Activated naive CD4-positive, alpha-beta T cell (primary cell): ENCODE data around the gene THRB.

Source experiments
- DNase-seq, 4 experiments: peaks; one replicate each; lab custom pipeline; 2025; lab: John Stamatoyannopoulos, UW

Gene THRB

GRCh38 chr3:24494618-24495325 lies at the start of gene THRB:
TSS of gene THRB (minus strand) at chr3:24494850.
- no peak for DNase-seq

DNA sequence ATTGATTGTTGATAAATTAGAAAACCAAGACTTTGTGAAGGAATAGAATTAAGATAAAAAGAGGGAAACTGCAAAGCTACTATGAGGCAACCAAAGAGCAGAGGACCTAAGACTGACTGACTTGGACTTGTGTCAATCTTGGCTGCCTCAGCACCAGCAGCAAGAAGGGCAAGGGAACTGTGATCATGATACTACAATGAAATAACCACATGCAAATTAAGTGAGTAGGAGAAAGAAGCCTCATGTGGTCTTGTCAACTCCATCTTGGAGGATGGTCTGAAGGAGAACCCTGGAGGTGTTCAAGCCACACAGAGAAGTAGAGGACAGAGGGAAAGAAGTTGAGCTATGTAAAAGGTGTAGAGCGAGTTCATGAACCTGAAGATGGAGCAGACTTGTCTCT lies 47.3 kb upstream of the THRB start:
- DNase-seq = no peak

DNA sequence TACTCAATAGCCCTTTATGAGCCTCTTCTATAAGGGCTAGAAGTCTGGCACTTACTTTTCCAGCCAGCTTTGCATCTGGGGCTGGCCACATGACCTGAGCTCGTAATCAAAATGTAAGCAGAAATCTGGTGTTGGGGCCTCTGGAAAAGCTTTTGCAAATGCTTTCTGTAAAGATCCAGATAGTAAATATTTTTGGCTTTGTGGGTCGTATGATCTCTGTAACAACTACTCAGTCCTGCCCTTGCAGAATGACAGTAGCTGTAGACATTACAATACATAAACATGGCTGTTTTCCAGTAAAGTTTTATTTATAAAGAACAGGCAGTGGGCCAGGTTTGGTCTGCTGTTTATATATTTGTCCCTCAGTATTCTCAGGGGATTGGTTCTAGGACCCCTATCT lies 46.2 kb upstream of the THRB start:
- no peak for DNase-seq

DNA sequence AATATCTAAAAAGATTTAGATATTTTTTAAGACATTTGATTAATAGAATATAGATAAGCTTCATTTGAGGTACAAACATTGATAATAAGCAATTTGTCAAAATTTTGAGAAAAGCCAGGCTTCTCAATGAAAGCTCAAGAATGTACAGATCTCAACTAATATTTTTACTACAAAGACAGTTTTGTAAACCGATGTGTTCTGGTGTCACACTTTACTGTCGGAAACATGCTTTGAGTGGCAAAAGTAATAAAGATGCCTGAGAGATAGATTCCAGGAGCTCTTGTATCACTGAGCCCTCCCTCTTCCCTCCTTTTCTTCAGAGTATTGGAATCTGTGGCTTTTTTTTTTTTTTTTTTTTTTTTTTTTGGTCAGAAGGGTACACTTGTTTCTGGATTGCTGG lies 45.0 kb upstream of the THRB start:
- DNase-seq = no peak

- no peak for DNase-seq
Measured at GRCh38 chr3:24538891-24539290, 44.2 kb upstream of the THRB start.

- DNase-seq = no peak
Measured at GRCh38 chr3:24533561-24534193, 39.0 kb upstream of the THRB start.

- no peak for DNase-seq
Measured at GRCh38 chr3:24530471-24530870, 35.8 kb upstream of the THRB start.

DNA sequence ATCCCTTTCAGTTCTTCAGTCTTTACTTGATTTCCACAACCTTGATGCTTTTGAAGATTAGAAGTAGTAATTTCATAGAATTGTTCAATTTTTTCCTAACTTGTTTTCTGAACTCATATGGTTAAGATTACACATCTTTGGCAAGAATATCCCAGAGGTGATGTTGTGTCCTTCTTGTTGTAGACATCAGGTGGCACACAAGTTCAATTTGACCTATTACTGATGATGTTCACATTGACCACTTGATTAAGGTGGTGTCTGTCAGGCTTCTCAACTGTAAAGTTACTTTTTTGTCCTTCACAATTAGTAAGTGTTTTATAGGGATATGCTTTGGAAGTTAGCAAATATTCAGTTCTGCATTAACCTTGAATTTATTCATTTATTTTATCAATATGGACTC lies 34.6 kb upstream of the THRB start:
- no peak for DNase-seq

- no peak for DNase-seq
Measured at GRCh38 chr3:24526640-24527212, 32.1 kb upstream of the THRB start.

DNA sequence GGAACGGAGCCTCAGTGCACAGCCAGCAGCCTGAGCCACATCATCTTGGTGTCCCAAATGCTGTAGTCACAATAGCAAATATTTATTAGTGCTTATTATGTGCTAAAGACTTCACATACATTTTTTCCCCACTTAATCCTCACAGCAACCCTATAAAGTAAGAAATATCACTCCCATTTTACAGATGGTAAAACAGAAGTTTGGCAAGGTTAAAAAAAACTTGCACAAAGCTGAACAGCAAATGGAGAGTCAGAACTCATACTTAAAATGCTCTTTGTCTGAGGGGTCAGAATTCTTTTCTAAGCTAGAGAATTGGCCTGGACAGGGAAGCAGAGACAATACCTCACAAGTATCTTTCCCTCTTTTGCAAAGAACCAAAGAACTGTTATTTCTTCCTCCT lies 30.9 kb upstream of the THRB start:
- no peak for DNase-seq

GRCh38 chr3:24525022-24525421 lies 30.4 kb upstream of the THRB start:
- DNase-seq = no peak

- no peak for DNase-seq
Measured at GRCh38 chr3:24523988-24524727, 29.5 kb upstream of the THRB start.

- no peak for DNase-seq
Measured at GRCh38 chr3:24523215-24523614, 28.6 kb upstream of the THRB start.

- no peak for DNase-seq
Measured at GRCh38 chr3:24522146-24522579, 27.5 kb upstream of the THRB start.

DNA sequence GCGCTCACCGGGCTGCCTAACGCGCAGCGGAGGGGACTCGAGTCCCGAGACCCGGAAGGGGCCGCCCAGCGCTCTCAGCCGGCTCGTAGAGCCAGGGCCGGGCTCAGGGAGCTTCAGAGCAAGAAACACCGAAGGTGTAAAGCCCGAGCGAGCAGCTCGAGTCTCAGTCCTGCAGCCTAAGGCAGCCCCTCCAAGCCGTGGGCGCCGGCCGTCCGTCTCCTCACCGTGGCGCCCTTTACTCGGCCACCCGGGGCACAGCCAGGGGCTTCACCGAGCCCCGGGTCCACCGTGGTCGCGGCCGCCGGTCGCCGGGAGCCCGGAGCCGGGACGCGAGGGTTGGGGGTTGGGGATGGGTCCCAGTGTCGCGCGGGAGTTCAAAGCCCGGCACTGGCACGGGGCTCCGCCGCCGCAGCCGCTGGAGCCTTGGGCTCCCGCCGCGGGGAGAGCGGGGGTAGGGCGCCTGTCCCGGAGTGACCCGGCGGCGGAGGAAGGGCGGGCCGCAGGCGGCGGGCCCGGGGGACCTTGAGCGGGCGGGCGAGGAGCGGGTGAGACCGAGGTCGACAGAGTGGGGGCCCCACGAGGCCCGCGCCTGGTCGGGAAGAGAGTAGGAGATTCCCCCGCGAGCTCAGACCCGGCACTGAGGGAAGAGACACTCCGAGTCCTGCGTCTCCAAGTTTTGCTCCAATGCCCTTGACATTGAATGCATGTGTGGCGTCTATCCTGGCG lies 26.9 kb upstream of the THRB start:
- no peak for DNase-seq

GRCh38 chr3:24520976-24521419 lies 26.3 kb upstream of the THRB start:
- DNase-seq = no peak

DNA sequence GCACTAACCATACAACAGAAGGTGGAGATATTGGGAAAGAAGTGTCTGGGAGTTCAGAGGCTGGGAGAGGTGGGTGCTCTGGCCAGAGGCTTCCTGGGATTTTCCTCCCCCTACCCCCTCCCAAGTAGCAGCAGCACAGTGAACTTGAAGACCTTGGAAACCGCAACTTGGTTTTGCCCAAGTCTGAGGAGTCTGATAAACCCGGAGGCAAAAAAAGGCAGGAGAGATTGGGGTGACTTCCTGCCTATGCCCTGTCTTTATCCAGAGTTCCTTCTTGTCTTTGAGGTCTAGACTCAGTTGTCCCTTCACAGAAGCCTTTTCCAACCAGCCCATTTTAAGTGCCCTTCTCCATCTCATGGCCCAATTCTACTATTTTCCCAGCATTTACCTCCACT lies 25.4 kb upstream of the THRB start:
- DNase-seq = no peak

DNA sequence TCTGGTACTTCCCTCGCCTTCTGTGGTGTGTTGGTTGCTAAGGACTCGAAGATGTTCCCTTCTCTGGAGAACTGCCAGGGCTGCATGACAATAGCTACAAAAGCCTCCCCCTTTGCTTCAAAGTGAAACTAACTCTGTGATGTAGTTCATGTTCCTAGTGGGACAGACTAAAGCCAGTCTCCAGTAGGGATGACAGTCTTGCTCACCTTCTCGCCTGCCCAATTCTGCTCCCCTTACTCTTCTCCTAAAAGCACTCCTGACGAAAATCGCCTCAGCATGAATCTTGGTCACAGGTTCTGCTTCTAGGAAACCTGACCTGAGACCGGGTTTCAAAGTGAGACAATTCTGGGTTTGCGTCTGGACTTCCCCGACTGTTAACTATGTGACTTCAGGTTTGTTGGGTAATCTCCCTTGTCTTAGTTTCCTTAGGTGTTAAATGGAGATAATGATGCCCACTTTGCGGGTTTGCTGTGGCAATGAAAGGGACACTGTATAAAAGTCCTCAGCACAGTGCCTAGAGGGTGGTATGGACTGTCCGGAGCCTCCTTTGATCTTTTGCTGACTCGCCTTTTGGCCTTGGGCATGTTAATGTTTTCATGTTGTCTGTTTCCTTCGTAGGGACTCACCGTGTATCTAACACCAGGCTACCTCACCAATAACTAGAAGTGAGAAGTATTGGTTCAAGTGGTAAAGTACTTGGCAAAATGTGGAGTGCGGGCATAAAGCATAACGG lies 24.9 kb upstream of the THRB start:
- no peak for DNase-seq

DNA sequence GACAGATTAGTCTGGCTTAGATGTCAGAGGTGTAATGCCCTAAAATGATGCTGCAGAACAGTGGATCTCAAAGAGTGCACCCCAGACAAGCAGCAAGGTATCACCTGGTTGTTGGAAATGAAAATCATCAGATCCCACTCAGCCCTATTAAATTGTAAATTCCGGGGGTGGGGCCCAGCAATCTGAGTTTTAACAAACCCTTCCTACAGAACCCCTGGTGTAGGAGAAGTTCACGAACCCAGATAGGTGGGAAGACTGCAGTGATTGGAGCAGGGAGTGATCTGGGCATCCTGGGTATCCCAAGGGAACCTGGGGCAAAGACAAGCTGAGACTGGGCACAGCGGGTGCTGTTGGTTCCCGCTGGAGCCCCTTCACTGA lies 24.3 kb upstream of the THRB start:
- DNase-seq = no peak

DNA sequence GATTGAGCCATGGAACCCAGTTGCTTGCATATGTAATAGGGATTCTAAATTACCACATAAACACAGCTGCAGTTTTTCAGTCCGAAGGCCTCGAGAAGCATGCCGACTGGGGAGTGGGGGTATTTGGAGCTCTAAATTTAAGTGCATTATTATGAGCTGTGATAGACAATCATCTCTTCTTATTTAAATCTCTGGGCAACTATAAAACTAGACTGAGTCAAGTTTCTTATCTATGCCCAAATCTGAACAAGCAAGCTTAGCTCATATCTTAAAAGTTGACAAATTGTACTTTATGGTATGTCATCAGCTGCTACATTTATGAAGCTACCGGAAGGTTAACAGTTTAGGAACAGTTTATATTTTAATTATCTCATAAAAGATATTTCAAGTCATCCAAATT lies 19.5 kb upstream of the THRB start:
- DNase-seq = no peak

- DNase-seq = no peak
Measured at GRCh38 chr3:24513463-24513862, 18.8 kb upstream of the THRB start.
